HFF-Myc (cell line): ENCODE data around the gene CPM.

ENCODE experiments used
- DNase-seq: peaks from one replicate; pipeline ENCODE4 v3.0.0-alpha.2; 2011; ENCODE audit warnings: low read depth; ENCODE audit errors: extremely low read depth
- H3K4me3 ChIP-seq: replicated peaks from 2 replicates; pipeline ENCODE4 v1.5.1; 2011; ENCODE audit warnings: low read depth, mild to moderate bottlenecking, control low read depth, low read length
- TF ChIP-seq, protein P1 (sequence below): IDR thresholded peaks from 2 replicates; pipeline ENCODE4 v1.5.1; 2012; ENCODE audit warnings: mild to moderate bottlenecking, low read depth, low read length, control low read depth; ENCODE audit errors: missing control alignments

CPM gene

DNA sequence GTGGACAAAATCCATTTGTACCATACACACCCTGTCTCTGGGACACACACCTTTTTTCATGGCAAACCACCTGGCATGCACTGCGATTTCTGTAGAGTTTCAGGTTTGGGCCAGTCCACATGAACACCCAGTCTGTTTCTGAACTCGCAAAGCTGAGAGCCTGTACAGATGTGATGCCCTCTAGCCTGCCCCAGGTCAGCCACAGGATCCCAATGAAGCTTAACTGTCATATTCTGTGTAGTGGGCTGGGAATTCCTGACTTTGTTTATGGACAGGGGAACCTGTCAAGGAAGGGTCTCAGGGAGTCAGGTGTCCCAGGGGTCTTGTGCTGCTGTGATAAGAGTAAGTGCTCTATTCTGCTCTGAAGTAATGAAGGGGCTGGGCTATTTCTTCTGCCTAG lies 39.8 kb downstream of the CPM start:
- H3K4me3 ChIP-seq = no peak overlapping the region
- TF ChIP-seq, protein P1, sequence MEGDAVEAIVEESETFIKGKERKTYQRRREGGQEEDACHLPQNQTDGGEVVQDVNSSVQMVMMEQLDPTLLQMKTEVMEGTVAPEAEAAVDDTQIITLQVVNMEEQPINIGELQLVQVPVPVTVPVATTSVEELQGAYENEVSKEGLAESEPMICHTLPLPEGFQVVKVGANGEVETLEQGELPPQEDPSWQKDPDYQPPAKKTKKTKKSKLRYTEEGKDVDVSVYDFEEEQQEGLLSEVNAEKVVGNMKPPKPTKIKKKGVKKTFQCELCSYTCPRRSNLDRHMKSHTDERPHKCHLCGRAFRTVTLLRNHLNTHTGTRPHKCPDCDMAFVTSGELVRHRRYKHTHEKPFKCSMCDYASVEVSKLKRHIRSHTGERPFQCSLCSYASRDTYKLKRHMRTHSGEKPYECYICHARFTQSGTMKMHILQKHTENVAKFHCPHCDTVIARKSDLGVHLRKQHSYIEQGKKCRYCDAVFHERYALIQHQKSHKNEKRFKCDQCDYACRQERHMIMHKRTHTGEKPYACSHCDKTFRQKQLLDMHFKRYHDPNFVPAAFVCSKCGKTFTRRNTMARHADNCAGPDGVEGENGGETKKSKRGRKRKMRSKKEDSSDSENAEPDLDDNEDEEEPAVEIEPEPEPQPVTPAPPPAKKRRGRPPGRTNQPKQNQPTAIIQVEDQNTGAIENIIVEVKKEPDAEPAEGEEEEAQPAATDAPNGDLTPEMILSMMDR = no peak
- DNase-seq = no peak

DNA sequence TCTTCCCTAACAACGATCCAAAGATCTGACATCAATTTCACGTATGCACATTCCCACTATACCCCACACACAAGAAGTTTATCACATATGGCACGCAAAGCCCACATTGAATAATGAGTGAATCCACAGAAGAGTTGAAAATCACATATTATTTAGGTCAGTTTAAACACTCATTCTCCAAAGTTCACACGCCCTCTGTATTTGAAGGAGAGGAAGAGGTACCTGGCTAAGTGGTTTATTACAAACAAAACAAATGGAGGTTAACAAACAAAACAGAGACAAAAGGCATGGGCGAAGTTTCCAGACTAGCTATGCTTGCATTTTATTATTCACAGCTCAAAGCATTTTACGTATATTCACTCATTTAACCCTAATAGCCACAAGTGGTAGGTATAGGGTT lies 41.8 kb downstream of the CPM start:
- TF ChIP-seq, protein P1 = no peak
- H3K4me3 ChIP-seq = no peak overlapping the region
- no peak for DNase-seq

- TF ChIP-seq, protein P1 = no peak
These were observed 42.3 kb downstream of the CPM start for GRCh38 chr12:68890701-68891113.

DNA sequence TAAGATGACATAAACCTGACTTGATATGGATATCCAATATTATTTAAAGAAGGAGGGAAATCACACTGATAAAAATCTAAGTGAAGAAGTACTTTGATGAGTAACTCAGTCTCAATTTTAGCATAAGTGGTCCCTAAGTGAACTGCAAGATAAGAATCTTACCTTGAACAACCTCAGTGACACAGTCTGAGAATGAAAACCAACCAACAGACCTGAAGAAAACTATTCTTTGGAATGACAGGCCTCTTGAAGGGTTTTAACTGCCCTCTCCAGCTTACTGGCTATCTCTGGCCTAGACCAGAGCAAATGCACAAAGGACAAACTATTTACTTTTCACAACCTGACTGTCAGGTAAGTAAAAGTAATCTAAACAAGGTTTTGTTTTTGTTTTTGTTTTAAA lies 44.7 kb downstream of the CPM start:
- DNase-seq = no peak
- no peak overlapping the region for H3K4me3 ChIP-seq
- TF ChIP-seq, protein P1 = no peak

More at GRCh38 chr12:68890701-68891113, 42.3 kb downstream of the CPM start:
- no peak overlapping the region for H3K4me3 ChIP-seq
- DNase-seq = no peak

- no peak for DNase-seq
- TF ChIP-seq, protein P1 = no peak
- no peak overlapping the region for H3K4me3 ChIP-seq
These were observed 45.3 kb downstream of the CPM start for GRCh38 chr12:68887641-68888040.

- H3K4me3 ChIP-seq = no peak overlapping the region
- TF ChIP-seq, protein P1 = no peak
- DNase-seq = no peak
These were observed 46.1 kb downstream of the CPM start for GRCh38 chr12:68886636-68887572.
